Gastrocnemius medialis (tissue), 4 donors: ENCODE measurements around the gene ATAD3C.

Source experiments
- CTCF ChIP-seq, 5 experiments: fragments of 450-650 bp in 3 of 5; fragments of 200-600 bp in 2 of 5; sonication (generic) in 2 of 5; IDR thresholded peaks in 4 of 5; conservative IDR thresholded peaks in 1 of 5; 1 replicate in 4 of 5; 2 replicates in 1 of 5; pipeline ENCODE4 v1.5.1; 2016 to 2019; ENCODE audit warnings: antibody characterized with exemption in 5 of 5, mild to moderate bottlenecking in 3 of 5, moderate library complexity in 3 of 5
- POLR2A ChIP-seq, 2 donors: fragments of 450-650 bp; IDR thresholded peaks; one replicate each; pipeline ENCODE4 v1.6.1; 2017; ENCODE audit warnings: antibody characterized with exemption in 2 of 2, mild to moderate bottlenecking in 2 of 2, moderate library complexity in 2 of 2

GRCh38 chr1:1439546-1440261 is 9.8 kb upstream of the ATAD3C start:
- no peak for TF ChIP-seq CTCF (IDR thresholded peaks at IDR 0.05 in 4 of 5, conservative IDR thresholded peaks at IDR 0.05 in 1 of 5)
- TF ChIP-seq POLR2A (IDR thresholded peaks at IDR 0.05) = no peak
